Adrenal gland (tissue), 5 donors: ENCODE measurements around the gene SINHCAF.

ENCODE experiments used
- POLR2A ChIP-seq, 2 donors: fragments of 450-650 bp; IDR thresholded peaks; one replicate each; pipeline ENCODE4 v1.6.1; 2017; ENCODE audit warnings: antibody characterized with exemption in 2 of 2, mild to moderate bottlenecking in 2 of 2, moderate library complexity in 1 of 2
- TF ChIP-seq, protein P1 (sequence below), 6 experiments: fragments of 450-650 bp in 4 of 6; fragments of 200-600 bp in 2 of 6; sonication (generic) in 1 of 6; IDR thresholded peaks; 1 replicate in 5 of 6; 2 replicates in 1 of 6; pipeline versions ENCODE4 v1.5.1 to v1.8.0; 2016 to 2021; ENCODE audit warnings: antibody characterized with exemption in 6 of 6, mild to moderate bottlenecking in 2 of 6, moderate library complexity in 1 of 6
- donor health status: DM: no; HTN: no; CAD: no.

DNA sequence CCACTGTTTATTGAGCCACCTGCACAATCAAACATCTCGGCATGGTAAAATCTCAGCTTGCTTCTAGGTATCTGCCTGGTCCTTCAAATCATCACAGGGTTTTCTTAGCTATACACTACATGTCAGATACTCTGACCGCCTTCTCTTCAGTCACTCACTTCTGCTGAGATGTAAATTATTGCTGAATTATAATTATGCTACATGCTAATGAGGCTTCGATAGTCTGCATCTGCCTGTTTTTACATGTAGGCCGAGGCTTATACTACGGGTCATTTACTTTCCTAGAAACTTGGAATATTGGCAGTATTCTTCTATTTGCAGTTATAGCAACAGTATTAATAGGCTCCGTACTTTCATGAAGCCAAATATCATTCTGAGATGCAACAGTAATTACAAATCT lies 77.6 kb downstream of the SINHCAF start:
- TF ChIP-seq POLR2A (IDR thresholded peaks at IDR 0.05), result no peak
- TF ChIP-seq, protein P1, sequence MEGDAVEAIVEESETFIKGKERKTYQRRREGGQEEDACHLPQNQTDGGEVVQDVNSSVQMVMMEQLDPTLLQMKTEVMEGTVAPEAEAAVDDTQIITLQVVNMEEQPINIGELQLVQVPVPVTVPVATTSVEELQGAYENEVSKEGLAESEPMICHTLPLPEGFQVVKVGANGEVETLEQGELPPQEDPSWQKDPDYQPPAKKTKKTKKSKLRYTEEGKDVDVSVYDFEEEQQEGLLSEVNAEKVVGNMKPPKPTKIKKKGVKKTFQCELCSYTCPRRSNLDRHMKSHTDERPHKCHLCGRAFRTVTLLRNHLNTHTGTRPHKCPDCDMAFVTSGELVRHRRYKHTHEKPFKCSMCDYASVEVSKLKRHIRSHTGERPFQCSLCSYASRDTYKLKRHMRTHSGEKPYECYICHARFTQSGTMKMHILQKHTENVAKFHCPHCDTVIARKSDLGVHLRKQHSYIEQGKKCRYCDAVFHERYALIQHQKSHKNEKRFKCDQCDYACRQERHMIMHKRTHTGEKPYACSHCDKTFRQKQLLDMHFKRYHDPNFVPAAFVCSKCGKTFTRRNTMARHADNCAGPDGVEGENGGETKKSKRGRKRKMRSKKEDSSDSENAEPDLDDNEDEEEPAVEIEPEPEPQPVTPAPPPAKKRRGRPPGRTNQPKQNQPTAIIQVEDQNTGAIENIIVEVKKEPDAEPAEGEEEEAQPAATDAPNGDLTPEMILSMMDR (IDR thresholded peaks at IDR 0.05), result no peak
